Fibroblast of villous mesenchyme (primary cell): ENCODE data around the gene ADAMTS4. TPM values are rescaled to one million over a fixed set of nuclear protein-coding genes. Genes with fewer than 3 reads are reported as not detected.

ENCODE experiments used
- DNase-seq: peaks from one replicate; pipeline ENCODE4 v3.0.0-alpha.2; 2010; ENCODE audit warnings: low read depth
- H3K4me3 ChIP-seq: 2 replicates; pipeline ENCODE4 v1.5.1; 2011; ENCODE audit warnings: low read depth, mild to moderate bottlenecking, low read length
- CTCF ChIP-seq: IDR thresholded peaks from 2 replicates; pipeline ENCODE4 v1.5.1; 2012; ENCODE audit warnings: low read depth, mild to moderate bottlenecking, low read length; ENCODE audit not compliant: insufficient read depth
- total RNA-seq: library from RNA; depleted of rRNA; stranded (reverse); fragments of >200 nt; gene quantifications from 2 replicates; pipeline ENCODE4 v1.2.3, GENCODE V29; 2012

The ADAMTS4 gene
- total RNA-seq: 6.8 and 8.2 TPM in 2 replicates

GRCh38 chr1:161198897-161199431 is at the start of gene ADAMTS4:
Gene ADAMTS4, minus strand, starts transcription at chr1:161199054. Its CDS starts 427 bp downstream, at chr1:161198627.
- DNase-seq: peak; percentile 90
- no peak for TF ChIP-seq CTCF
- peak within 1 kb of the TSS; percentile 64 for H3K4me3 ChIP-seq

GRCh38 chr1:161244888-161245287 is 46.0 kb upstream of the ADAMTS4 start:
- no peak overlapping the region for H3K4me3 ChIP-seq
- DNase-seq: no peak
- TF ChIP-seq CTCF: no peak

GRCh38 chr1:161242313-161242712 is 43.5 kb upstream of the ADAMTS4 start:
- no peak for DNase-seq
- no peak for TF ChIP-seq CTCF
- H3K4me3 ChIP-seq: no peak overlapping the region

- no peak for TF ChIP-seq CTCF
- H3K4me3 ChIP-seq: no peak overlapping the region
- DNase-seq: no peak
These were observed 42.8 kb upstream of the ADAMTS4 start for GRCh38 chr1:161241682-161242081.

- no peak for DNase-seq
- H3K4me3 ChIP-seq: no peak within 1 kb of the TSS
- no peak for TF ChIP-seq CTCF
These were observed 39.2 kb upstream of the ADAMTS4 start, which contains the start of gene NR1I3 for GRCh38 chr1:161238039-161238473. Gene NR1I3, minus strand, starts transcription at chr1:161238203. Its CDS starts 1,638 bp downstream, at chr1:161236565.

- no peak for DNase-seq
- H3K4me3 ChIP-seq: no peak overlapping the region
- TF ChIP-seq CTCF: no peak
These were observed 37.3 kb upstream of the ADAMTS4 start for GRCh38 chr1:161235957-161236775.

- DNase-seq: no peak
- no peak for TF ChIP-seq CTCF
- no peak overlapping the region for H3K4me3 ChIP-seq
These were observed 34.2 kb upstream of the ADAMTS4 start for GRCh38 chr1:161233102-161233501.
